K562 (cell line): ENCODE measurements around the gene RGS3. TPM values are rescaled to one million over a fixed set of nuclear protein-coding genes. Genes with fewer than 3 reads are reported as not detected.

Experiments
- ASH1L ChIP-seq: fragments of 450-650 bp; IDR thresholded peaks from 2 replicates; pipeline ENCODE4 v1.6.1; 2018; ENCODE audit warnings: borderline replicate concordance, mild to moderate bottlenecking, low read depth; ENCODE audit not compliant: partially characterized antibody
- CHD2 ChIP-seq: IDR thresholded peaks from 2 replicates; pipeline ENCODE4 v1.6.1; 2011; ENCODE audit warnings: low read depth, low read length
- CHD7 ChIP-seq: fragments of 200-600 bp; sonication (generic); IDR thresholded peaks from one replicate; pipeline ENCODE4 v1.6.1; 2012; ENCODE audit warnings: mild to moderate bottlenecking, low read depth, low read length, inconsistent platforms
- SLC30A9 ChIP-seq: fragments of 250-450 bp; sonication (Bioruptor Pico); IDR thresholded peaks from 2 replicates; pipeline ENCODE4 v1.8.0; 2022; ENCODE audit warnings: mild to moderate bottlenecking, moderate library complexity
- TARDBP ChIP-seq: fragments of 450-650 bp; IDR thresholded peaks from 2 replicates; pipeline ENCODE4 v1.6.1; 2016
- polyA plus RNA-seq, 8 experiments: library from polyadenylated mRNA; depleted of rRNA in 4 of 8; stranded (reverse) in 5 of 8; unstranded in 3 of 8; fragments of >200 nt; fragmentation: Nextera tagmentation in 2 of 8; fragmentation: Illumina TruSeq in 1 of 8; extraction: Ambion mirVana in 2 of 8; extraction: Trizol in 1 of 8; gene quantifications; 2 replicates each; pipeline versions ENCODE4 v1.2.1 to v1.2.3, GENCODE V29; 2011 to 2014; ENCODE audit warnings: inconsistent platforms in 1 of 8, missing spikeins in 1 of 8
- total RNA-seq, 7 experiments: library from RNA; depleted of rRNA in 6 of 7; stranded (reverse); fragments of >200 nt in 6 of 7; fragmentation: Illumina TruSeq in 2 of 7; extraction: Trizol in 2 of 7; gene quantifications; 2 replicates each; pipeline versions ENCODE4 v1.2.1 to v1.2.3, GENCODE V29; 2011 to 2021; ENCODE audit warnings: low replicate concordance in 1 of 7
- TF ChIP-seq, protein P1 (sequence below): sonication (generic); formaldehyde crosslinking; IDR thresholded peaks from 2 replicates; pipeline ENCODE4 v1.8.0; 2022; ENCODE audit warnings: missing genetic modification reagents, mild to moderate bottlenecking, moderate library complexity, borderline replicate concordance
- TF ChIP-seq, protein P2 (sequence below): fragments of 200-800 bp; sonication (Bioruptor generic); IDR thresholded peaks from 2 replicates; pipeline ENCODE4 v1.6.1; 2017; ENCODE audit warnings: missing genetic modification characterization, missing compliant biosample characterization
- TF ChIP-seq, protein P3 (sequence below): fragments of 450-650 bp; IDR thresholded peaks from 2 replicates; pipeline ENCODE4 v1.6.1; 2016

The RGS3 gene
- total and polyA plus RNA-seq, 9 of the 15 experiments (the other 6 are each of a cell fraction or from before 2014, with no cell fraction given): 0.08 to 2.9 (median 0.95) TPM

DNA sequence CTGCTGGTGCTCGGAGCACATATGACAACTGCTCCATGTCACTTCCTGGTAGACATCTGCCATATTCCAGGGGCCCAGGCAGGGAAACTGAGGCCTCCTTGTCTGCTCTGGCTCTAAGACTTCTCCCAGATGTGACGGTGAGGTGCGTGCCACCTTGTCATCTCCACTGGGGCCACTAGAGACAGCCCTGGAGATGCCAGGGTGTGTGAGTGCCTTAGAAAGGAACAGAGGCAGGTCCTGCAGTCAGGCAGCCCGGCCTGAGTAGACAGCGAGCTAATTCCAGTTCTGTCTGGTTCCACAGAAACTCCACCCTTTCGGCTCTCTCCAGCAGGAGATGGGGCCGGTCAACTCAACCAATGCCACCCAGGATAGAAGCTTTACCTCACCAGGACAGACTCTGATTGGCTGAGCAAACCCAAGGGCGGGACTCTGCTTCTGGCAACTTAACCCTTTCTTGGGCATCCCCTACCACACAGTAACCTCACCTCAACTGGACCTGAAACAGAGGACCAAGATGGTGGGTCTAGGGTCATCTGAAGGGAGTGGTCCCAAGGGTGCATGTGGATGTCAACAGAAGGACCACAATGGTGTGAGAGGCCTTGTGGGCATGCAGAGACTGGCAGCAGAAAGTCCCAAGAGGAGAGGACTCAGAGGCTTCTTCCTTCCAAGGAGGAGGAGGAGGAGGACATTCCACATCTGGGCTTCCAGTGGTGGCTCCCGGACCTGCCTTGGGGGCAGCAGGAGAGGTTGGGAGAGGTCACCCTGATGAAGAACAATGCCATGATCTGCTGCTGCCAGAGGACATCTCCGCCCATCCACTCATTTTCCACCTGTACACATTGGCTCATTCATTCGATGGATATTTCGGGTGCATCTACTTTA is 77.7 kb downstream of the RGS3 start (continued):
- TF ChIP-seq CHD7: no peak
- TF ChIP-seq, protein P1, sequence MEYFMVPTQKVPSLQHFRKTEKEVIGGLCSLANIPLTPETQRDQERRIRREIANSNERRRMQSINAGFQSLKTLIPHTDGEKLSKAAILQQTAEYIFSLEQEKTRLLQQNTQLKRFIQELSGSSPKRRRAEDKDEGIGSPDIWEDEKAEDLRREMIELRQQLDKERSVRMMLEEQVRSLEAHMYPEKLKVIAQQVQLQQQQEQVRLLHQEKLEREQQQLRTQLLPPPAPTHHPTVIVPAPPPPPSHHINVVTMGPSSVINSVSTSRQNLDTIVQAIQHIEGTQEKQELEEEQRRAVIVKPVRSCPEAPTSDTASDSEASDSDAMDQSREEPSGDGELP (CRISPR knock-in tag): peak; percentile 14; the same call in 1 of the 2 replicates
- no peak for TF ChIP-seq ASH1L
- TF ChIP-seq CHD2: no peak
- no peak for TF ChIP-seq SLC30A9 (CRISPR knock-in tag)
- no peak for TF ChIP-seq TARDBP
- TF ChIP-seq, protein P2, sequence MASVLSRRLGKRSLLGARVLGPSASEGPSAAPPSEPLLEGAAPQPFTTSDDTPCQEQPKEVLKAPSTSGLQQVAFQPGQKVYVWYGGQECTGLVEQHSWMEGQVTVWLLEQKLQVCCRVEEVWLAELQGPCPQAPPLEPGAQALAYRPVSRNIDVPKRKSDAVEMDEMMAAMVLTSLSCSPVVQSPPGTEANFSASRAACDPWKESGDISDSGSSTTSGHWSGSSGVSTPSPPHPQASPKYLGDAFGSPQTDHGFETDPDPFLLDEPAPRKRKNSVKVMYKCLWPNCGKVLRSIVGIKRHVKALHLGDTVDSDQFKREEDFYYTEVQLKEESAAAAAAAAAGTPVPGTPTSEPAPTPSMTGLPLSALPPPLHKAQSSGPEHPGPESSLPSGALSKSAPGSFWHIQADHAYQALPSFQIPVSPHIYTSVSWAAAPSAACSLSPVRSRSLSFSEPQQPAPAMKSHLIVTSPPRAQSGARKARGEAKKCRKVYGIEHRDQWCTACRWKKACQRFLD (CRISPR knock-in tag): peak; percentile 62; the same call in 1 of the 2 replicates
- TF ChIP-seq, protein P3, sequence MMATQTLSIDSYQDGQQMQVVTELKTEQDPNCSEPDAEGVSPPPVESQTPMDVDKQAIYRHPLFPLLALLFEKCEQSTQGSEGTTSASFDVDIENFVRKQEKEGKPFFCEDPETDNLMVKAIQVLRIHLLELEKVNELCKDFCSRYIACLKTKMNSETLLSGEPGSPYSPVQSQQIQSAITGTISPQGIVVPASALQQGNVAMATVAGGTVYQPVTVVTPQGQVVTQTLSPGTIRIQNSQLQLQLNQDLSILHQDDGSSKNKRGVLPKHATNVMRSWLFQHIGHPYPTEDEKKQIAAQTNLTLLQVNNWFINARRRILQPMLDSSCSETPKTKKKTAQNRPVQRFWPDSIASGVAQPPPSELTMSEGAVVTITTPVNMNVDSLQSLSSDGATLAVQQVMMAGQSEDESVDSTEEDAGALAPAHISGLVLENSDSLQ: no peak; the same call in 1 of the 2 replicates
